HG02571 (cell line): Measurements from ENCODE around the gene NAV2.

ENCODE experiments used
- ATAC-seq: cut with Tn5 transposase; IDR thresholded peaks from one replicate; pipeline ENCODE4 v1.9.1; 2021; ENCODE audit warnings: mild to moderate bottlenecking, moderate library complexity; ENCODE audit not compliant: unreplicated experiment

NAV2 gene

GRCh38 chr11:19739872-19740271 lies 27.2 kb downstream of the NAV2 start:
- ATAC-seq = no peak

- ATAC-seq = no peak
Observed at GRCh38 chr11:19740586-19740985, 27.9 kb downstream of the NAV2 start.

DNA sequence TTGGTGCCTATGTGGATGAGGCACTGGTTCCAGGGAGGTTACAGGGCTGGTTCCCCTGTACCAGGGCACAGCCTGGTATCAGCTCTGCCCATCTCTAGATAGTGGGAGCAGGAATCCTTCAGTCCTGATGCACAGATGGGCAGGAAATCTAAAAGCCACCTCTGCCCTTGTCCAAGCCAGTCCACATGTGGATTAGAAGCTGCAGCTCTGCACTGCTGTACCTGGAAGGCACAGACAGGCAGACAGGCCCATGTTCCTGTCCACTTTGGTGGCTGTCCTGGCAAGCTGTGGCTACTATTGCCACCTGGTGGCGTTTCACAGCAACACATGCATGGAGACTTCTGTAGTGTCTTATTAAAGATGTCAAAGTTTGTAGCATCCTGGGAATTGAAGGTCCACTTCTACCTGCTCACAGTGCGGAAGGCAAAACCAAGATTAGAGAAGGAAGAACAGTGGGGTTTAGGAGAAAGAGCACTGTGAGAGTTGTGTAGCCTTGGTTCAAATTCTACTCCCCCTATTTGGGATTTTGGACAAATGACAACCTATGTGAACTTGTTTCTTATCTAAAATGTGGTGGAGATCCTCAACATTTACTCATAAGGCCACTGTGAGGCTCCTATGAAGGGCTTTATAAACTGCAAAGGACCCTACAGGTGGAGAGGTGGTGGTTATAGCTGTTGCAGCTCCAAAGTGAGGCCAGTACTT lies 30.1 kb downstream of the NAV2 start:
- ATAC-seq = no peak

DNA sequence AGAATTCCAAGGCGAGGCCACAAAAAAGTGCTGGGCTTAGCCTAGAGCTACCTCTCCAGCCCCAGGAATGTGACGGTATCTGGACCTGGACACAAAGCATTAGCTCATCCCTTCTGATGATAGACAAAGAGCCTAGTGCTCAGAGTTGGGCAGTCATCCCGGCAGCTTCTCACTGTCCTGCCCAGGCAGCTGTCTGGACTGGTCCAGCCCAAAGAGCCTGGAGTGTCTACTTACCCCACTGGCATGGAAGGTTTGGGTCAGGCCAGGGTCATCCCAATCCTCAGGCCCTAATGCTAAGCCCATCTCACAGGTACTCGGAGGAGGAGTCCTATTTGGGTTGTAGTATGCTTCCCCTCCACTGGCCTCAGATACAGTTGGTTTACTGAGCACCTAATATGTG lies 31.0 kb downstream of the NAV2 start:
- no peak for ATAC-seq

- ATAC-seq = no peak
Observed at GRCh38 chr11:19744130-19744529, 31.5 kb downstream of the NAV2 start.

GRCh38 chr11:19746086-19746485 lies 33.4 kb downstream of the NAV2 start:
- ATAC-seq = no peak

DNA sequence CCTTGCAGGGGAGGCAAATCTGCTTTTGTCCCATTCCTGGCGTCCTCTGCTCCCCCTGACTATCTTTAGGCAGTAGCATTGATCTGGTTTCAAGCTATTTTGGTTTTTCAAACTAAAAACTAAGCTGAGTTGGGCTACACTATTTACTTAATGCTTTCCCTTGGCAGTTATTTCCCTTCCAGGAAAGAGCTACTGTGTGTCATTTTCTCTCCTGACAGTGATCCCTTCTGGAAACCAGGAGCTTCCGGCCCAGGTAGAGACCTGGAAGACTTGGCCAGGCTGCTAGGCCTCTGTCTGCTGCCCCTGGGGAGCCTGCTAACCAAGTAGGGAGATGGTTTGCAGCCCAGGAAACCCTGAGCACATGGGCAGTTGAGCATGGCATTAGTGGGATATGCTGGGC lies 35.0 kb downstream of the NAV2 start:
- no peak for ATAC-seq

DNA sequence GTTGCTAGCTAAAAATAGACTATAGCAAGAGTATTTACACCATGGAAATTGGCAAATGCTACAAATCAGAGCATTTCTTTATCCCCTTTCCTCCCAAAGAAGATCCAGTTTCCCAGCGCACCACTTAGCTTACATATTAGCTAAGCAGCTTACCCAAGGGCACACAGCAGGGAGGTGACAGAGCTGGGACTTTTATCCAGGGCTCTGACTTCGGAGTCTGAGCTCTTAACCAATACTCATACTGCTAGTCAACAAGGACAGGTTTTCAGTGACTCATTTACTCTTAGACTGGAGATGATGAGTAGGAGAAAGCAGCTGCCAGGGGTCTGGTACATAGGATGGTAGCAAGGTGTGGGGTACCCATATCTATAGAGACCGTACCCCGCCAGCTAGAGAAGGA lies 38.4 kb downstream of the NAV2 start:
- no peak for ATAC-seq

DNA sequence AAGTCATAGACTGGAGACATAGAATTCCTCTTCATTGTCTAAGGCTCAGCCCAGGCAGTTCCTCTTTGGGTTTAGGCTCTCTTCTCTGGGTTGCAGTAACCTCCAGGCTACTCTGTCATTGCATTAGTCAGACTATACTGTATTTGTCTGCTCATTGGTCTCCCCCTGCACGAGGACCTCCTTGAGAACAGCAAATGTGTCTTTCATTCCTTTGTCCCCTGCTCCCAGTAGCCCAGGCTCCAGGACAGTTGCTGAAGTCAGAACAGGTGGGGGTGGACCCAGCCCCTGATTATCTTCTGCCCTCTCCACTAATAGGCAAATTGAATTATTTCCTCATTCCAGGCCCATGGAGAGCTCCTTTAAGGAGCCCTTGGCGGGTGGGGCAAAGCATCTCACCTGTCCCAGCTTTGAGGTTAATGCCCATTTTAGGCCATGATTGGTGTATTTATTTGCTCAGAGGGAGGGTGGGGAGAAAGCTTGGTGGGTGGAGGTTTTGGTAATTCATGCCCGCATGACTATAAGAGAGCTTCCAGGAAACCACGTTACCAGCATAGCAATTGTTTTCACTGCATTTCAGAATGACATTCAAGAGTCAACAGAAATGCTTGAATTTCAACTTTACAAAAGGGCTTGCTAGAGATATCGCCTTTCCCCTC lies 40.9 kb downstream of the NAV2 start:
- no peak for ATAC-seq

- ATAC-seq = no peak
Observed at GRCh38 chr11:19756675-19757475, 44.2 kb downstream of the NAV2 start.

DNA sequence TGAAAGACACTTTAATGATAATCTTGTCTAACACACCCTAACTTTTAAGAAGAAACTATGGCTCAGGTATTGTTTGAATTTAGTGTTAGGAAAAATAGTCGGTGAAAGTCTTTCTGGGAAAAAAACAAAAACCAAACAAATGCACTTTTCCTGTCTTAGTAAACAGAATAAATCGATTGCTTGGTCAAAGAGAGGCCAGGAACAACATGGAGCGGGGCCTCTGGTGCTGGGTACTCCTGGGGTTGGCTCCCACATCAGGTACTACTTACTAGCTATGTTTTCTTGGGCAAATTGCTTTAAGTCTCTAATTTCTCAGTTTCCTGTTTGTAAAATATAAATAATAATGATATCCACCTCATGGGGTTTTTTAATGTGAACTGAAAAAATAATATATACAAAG lies 46.8 kb downstream of the NAV2 start:
- ATAC-seq = no peak

DNA sequence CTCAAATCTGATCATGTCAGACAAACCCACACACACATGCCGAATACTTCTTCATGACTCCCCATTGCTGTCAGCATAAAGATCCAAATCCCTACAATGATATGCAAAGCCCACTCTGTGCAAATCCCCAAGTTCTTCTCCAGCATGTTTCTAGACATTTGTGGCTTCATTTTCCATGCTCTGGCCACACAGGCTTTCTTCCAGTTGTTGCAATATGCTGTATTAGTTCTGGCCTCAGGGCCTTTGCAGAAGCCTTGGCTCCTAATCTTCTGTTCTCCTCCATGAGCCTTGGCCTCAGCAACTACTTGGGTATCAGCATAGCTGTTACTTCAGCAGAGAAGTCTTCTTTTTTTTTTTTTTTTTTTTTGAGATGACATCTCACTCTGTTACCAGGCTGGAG lies 49.6 kb downstream of the NAV2 start:
- ATAC-seq = no peak

DNA sequence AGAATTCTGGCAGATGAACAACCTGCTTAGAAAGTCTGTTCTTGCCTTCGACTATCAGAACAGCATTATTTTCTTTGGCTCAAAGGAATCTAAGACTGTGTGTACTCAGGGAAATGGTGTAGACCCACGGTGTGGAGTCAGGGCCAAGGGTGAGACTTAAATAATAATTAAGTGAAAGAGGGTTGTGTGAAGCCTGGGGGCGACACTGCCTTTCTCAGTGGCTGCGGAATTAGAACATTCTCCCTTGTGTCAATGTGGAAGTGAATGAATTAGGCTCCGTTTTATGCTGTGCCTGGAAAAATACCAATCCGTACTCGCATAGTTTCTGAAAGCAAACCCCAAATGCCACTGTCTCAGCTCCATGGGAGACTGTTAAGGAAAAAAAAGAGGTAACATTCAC lies 50.7 kb downstream of the NAV2 start:
- no peak for ATAC-seq

GRCh38 chr11:19766206-19766605 lies 53.6 kb downstream of the NAV2 start:
- ATAC-seq = no peak

GRCh38 chr11:19766810-19767209 lies 54.2 kb downstream of the NAV2 start:
- ATAC-seq = no peak

- ATAC-seq = no peak
Observed at GRCh38 chr11:19767627-19768151, 55.1 kb downstream of the NAV2 start.

- ATAC-seq = no peak
Observed at GRCh38 chr11:19768197-19768596, 55.6 kb downstream of the NAV2 start.

DNA sequence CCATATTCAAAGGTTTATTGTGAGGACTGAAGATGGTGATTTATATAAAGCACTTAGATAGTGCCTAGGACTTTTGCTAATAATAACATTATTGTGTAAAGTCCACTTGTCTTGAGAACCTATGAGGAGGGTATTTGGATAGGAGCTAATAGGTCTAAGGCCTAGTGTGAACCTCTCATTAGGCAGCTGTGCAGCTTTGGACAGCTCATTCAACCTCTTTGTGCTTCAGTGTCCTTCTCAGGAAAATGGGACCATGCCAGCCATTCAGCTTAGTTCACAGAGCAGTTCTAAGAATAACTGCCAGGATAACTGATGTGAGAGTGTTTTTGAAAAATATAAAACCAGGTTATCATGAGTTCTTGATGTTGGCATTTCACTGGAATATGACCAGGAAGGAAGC lies 56.2 kb downstream of the NAV2 start:
- no peak for ATAC-seq

DNA sequence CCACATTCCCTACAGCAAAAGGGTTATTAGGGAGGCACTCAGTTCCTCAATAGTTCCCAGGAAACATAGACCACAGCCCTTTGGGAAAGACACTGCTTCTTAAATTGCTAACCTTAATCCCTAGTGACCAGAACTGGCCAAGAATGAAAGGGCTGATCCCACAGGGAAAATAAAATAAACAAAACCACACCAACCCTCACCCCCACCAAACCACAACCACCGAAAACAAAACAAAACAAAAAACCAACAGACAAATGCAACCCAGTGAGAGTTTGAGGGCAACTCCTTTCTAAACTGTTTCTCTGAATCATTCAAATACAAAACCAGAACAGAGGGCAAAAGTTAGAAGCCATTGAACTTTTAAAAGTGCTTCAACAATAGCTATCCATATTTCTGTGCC lies 57.2 kb downstream of the NAV2 start:
- ATAC-seq = no peak

DNA sequence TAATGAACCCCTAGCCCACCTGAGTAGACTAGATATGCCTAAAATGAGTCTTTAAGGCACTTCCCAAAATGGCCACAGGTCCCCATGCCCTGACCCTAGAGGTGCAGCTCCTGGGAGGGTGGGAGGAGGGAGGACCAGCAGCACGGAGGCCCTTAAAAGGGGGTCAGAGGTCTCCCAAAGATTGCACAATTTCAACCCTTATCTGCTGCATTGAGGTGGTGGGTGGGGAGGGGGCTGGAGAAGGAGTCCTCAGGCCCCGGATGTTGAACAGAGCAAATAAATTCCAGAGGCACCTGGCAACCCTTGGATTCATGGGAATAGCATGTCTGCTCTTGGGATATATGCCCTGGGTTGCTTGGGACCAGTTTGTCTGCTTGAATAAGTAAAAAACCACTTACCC lies 57.6 kb downstream of the NAV2 start:
- ATAC-seq = no peak

DNA sequence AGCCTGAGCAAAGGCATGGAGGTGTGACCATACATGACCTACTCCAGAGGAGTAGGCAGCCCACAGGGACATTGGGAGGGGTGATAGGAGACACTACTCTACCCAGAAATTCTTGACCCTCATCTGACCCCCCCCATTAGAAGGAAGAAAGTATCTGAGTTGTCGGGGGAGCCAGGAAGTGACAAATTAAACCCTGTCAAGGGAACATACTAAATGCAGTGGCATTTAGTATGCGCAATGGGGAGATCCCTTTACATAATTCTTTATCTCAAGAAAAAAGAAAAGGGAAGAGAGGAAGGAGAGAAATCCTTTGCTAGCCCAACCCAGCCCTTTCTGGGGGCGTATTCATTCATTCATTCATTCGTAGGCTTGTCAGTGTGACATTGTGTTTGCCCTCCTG lies 58.8 kb downstream of the NAV2 start:
- ATAC-seq = no peak

- ATAC-seq = no peak
Observed at GRCh38 chr11:19772480-19772879, 59.8 kb downstream of the NAV2 start.
